Dendritic cell treated with granulocyte-macrophage colony-stimulating factor and Interleukin-4, amounts not matched to agents 40 ng/mL and 50 ng/mL, for 4 days (primary cell): ENCODE data around the gene SLC17A2.
"Not testable (repeated sequence)": the region's sequence is repeated elsewhere in the genome, so short reads cannot be mapped to it uniquely, and the experiment has no call there.

Experiments used
- H3K27ac Mint-ChIP-seq: one replicate; pipeline ENCODE4 v1.8.0; 2022; ENCODE audit warnings: mild to moderate bottlenecking, mixed read lengths
- H3K27me3 Mint-ChIP-seq: one replicate; pipeline ENCODE4 v1.8.0; 2022; ENCODE audit warnings: mild to moderate bottlenecking, mixed read lengths
- H3K36me3 Mint-ChIP-seq: one replicate; pipeline ENCODE4 v1.8.0; 2022; ENCODE audit warnings: low read depth, mixed read lengths
- H3K4me1 Mint-ChIP-seq: one replicate; pipeline ENCODE4 v1.8.0; 2022; ENCODE audit warnings: low read depth, mixed read lengths
- H3K4me3 Mint-ChIP-seq: one replicate; pipeline ENCODE4 v1.8.0; 2022; ENCODE audit warnings: mild to moderate bottlenecking, moderate library complexity, mixed read lengths
- H3K9me3 Mint-ChIP-seq: one replicate; pipeline ENCODE4 v1.8.0; 2022; ENCODE audit warnings: mixed read lengths
- intact Hi-C: fragments of 100-400 bp; cut with micrococcal nuclease; formaldehyde crosslinking; loops from one replicate; pipeline ENCODE4 v1.15.0; 2022

Gene SLC17A2

DNA sequence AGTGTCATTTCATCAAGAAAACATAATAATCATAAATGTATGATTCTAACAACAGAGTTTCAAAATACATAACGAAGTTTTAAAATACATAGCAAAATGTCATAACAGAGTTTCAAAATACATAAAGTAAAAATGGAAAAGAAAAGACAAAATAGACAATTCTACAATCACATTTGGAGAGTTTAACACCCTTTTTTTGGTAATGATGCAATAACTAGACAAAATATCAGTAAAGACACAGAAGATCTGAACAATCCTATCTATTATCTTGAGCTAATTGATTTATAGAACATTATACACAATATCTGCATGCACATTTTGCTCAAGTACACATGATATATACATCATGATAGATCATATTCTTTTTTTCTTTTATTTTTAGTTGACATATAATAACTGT is 13.4 kb upstream of the SLC17A2 start:
- H3K36me3 Mint-ChIP-seq, result no peaks in the 10 kb centered on the region
- peaks cover 7% of the 10 kb centered on the region for H3K9me3 Mint-ChIP-seq
- peaks cover 2% of the 10 kb centered on the region for H3K27me3 Mint-ChIP-seq
- H3K4me1 Mint-ChIP-seq, result no peaks in the 10 kb centered on the region
- no peak overlapping the region for H3K4me3 Mint-ChIP-seq
- intact Hi-C loops, result loop anchor here (2.0 kb wide), 2 partner anchors 155 to 223 kb away; no protein-coding TSS in a partner anchor
- no peak overlapping the region for H3K27ac Mint-ChIP-seq

DNA sequence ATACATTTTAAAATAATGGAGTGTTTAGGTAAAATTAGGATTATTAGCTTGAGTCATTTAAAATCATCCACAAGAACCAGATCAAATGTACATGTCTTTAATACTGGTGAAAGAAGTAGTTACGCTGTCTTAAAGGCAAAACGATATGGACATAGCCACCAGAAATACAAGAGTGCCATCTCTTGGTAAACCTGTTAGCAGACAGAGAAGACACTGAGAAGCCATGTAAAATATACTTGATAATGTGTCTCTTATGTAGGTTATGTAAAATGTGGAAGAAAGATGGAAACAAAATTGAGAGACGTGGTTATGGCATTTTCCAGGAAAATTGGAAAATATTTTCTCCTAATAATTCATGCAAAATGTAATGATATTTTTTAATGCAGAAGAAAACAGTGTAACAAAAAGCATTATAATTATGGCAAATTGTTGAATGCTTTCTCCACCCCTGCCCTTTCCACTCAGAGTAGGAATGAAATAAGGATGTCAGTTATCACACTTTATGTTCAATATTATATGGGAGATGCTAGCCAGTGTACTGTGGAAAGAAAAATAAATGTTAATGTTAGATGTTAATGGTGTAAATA is 12.2 kb upstream of the SLC17A2 start:
- intact Hi-C loops, result loop anchor here (2.0 kb wide), 2 partner anchors 154 to 222 kb away; no protein-coding TSS in a partner anchor
- Mint-ChIP-seq H3K4me3 (no peak overlapping the region), H3K36me3 (no peaks in the 10 kb centered on the region), H3K27ac (no peak overlapping the region), H3K9me3 (peaks cover 7% of the 10 kb centered on the region), H3K4me1 (no peaks in the 10 kb centered on the region), H3K27me3 (peaks cover 4% of the 10 kb centered on the region)

DNA sequence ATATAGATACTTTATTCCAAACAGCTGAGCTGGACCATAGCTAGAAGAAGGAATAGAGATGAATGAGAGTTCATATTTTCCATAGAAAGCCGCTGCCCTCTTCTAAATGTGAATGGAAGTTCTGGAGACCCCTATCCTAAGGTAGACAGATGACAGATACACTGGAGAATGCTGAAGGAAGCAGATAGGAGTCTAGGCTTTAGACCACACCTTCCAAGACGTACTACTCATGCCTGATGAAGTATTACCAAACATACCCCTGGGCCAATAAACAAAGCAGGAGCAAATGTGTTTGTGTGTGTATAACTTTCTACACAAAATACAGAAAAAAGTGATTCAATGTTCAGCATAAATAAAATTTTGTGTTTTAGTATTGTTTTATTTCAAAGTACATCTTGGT is 9.1 kb upstream of the SLC17A2 start:
- intact Hi-C loops, result no loop called here
- H3K36me3 Mint-ChIP-seq, result no peaks in the 10 kb centered on the region

DNA sequence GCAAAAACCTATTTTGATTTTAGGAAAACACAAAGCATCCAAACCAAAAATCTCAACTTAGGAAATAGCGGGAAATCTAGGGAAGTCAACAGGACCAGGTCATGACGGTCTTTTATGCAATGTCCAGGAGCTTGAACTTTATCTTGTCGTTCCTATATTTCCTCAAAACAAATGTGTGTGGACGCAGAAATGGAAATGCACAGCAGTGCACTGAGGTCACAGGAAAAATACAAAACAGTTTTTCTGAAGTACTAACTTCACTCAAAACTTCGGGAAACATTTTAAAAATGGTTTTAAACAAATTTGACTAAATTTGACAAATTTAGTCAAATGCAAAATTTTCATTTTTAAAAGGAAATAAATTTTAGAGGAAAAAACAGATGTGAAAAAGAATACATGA is 5.5 kb upstream of the SLC17A2 start:
- H3K27me3 Mint-ChIP-seq, result peaks cover 2% of the 10 kb centered on the region
- peaks cover 4% of the 10 kb centered on the region for H3K4me1 Mint-ChIP-seq
- no peaks in the 10 kb centered on the region for H3K36me3 Mint-ChIP-seq
- no peak overlapping the region for H3K27ac Mint-ChIP-seq
- intact Hi-C loops, result no loop called here
- no peak overlapping the region for H3K4me3 Mint-ChIP-seq
- H3K9me3 Mint-ChIP-seq, result peaks cover 5% of the 10 kb centered on the region

More for the DNA sequence above, 9.1 kb upstream of the SLC17A2 start:
- H3K4me3 Mint-ChIP-seq, result no peak overlapping the region
- H3K27me3 Mint-ChIP-seq, result peaks cover 2% of the 10 kb centered on the region
- no peaks in the 10 kb centered on the region for H3K4me1 Mint-ChIP-seq
- H3K9me3 Mint-ChIP-seq, result no peaks in the 10 kb centered on the region
- H3K27ac Mint-ChIP-seq, result no peak overlapping the region

DNA sequence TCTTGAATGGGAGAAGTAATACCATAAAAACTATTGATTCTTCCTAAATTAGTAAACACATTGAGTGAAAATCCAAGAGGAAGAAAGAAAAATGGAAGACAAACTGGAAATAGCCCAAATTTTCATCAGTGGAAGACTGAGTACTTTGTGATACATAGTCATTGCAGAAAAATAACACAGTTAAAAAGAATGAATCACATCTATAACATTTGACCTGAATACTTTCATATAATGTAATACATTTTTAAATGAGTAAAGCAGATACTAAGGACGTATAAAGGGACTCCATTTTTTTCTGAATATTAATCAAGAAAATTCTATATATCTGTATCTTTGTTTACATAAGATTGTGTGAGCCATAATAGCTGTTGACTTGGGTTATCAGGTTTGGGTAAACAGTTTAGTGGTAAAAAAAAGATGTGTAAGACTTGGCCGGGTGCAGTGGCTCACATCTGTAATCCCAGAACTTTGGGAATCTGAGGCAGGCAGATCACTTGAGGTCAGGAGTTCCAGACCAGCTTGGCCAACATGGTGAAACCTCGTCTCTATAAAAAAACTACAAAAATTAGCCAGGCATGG is 4.3 kb upstream of the SLC17A2 start:
- intact Hi-C loops, result no loop called here
- H3K27ac Mint-ChIP-seq, result no peak overlapping the region
- peaks cover 2% of the 10 kb centered on the region for H3K27me3 Mint-ChIP-seq
- H3K36me3 Mint-ChIP-seq, result no peaks in the 10 kb centered on the region
- no peak overlapping the region for H3K4me3 Mint-ChIP-seq
- peaks cover 5% of the 10 kb centered on the region for H3K4me1 Mint-ChIP-seq
- H3K9me3 Mint-ChIP-seq, result peaks cover 7% of the 10 kb centered on the region

DNA sequence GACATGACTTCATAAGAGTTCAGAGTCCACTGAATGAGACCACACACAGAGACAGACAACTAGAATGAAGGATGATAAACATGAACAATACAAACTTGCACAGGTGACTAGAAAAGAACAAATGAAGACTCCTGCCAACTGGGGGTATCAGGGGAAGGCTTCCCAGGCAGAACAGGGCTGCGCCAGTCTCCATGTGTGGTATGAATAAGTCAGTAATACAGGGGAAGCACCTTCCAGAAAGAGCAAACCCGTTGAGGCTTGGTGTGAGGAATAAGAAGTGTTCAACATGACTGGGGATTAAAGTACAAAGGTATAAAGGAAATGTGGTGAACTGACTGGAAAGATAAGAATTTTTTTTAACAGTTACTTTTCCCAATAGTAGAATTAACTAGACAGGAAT is 3.7 kb upstream of the SLC17A2 start:
- H3K27me3 Mint-ChIP-seq, result peaks cover 2% of the 10 kb centered on the region
- no peak overlapping the region for H3K27ac Mint-ChIP-seq
- H3K9me3 Mint-ChIP-seq, result peaks cover 7% of the 10 kb centered on the region
- H3K4me1 Mint-ChIP-seq, result peaks cover 5% of the 10 kb centered on the region
- H3K4me3 Mint-ChIP-seq, result no peak overlapping the region
- intact Hi-C loops, result no loop called here
- H3K36me3 Mint-ChIP-seq, result no peaks in the 10 kb centered on the region

DNA sequence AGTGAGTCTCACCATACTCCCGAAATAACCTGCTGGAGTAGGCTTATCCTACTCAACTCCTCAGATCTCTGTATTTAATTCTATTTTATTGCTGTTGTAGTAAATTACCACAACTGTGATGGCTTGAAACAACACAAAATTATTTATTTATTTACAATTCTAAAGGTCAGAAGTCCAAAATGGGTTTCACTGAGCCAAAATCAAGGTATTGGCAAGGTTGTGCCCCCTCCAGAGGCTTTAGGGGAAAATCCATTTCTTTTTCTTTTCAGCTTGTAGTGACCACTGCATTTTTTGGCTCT is 869 bp upstream of the SLC17A2 start:
- peaks cover 5% of the 10 kb centered on the region for H3K4me1 Mint-ChIP-seq
- intact Hi-C loops, result no loop called here
- H3K27ac Mint-ChIP-seq, result no peak overlapping the region
- peaks cover 7% of the 10 kb centered on the region for H3K9me3 Mint-ChIP-seq
- no peaks in the 10 kb centered on the region for H3K36me3 Mint-ChIP-seq
- no peaks in the 10 kb centered on the region for H3K27me3 Mint-ChIP-seq
- no peak overlapping the region for H3K4me3 Mint-ChIP-seq

DNA sequence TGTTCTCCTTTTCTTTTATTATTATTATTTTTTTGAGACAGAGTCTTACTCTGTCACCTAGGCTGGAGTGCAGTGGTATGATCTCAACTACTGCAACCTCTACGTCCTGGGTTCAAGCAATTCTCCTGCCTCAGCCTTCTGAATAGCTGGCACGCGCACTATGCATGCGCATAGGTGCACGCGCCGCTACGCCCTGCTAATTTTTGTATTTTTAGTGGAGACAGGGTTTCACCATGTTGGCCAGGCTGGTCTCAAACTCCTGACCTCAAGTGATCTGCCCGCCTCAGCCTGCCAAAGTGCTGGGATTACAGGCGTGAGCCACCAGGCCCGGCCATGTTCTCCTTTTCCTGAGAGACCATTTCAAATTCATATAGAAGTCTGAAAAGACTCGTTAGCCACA is 706 bp downstream of the SLC17A2 start:
- H3K4me3 Mint-ChIP-seq, H3K27me3 Mint-ChIP-seq, H3K4me1 Mint-ChIP-seq, intact Hi-C loops, H3K27ac Mint-ChIP-seq, H3K9me3 Mint-ChIP-seq, H3K36me3 Mint-ChIP-seq: not testable (repeated sequence)

DNA sequence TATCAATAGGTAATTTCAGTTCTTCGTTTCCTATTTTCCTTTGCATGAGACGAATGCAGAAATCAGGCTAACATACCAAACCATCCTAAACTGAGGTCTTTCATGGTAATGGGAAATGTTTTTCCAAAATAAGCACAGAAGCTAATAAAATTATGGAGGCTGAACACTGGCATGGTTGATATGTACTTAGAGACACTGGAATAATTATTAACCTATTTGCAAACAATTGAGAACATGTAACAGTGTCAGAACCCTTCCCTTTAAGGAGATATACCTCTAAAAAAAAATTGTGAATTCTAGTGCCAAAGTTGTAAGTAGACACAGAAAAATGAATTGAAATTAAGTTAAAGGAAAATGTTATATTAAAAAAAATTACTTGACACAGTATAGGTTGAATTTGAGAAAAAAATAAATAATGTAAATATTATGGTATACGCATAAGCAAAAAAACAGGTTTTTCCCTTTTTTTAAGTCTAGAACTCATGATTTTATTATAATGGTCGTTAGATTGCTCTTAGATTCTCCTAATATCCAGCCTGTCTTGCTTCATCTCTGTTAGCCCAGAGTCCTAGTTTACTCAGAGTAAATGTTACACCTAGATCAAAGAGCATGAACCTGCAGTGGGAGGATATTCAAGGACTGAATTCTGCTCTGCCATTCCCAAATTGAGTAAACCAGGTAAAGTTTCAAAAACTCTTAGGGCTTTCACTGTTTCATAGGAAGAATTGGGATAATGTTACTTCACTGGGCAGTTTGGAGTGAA is 1.7 kb downstream of the SLC17A2 start:
- H3K27ac Mint-ChIP-seq, result no peak overlapping the region
- H3K4me1 Mint-ChIP-seq, result peaks cover 5% of the 10 kb centered on the region
- intact Hi-C loops, result no loop called here
- H3K36me3 Mint-ChIP-seq, result no peaks in the 10 kb centered on the region
- no peaks in the 10 kb centered on the region for H3K27me3 Mint-ChIP-seq
- H3K4me3 Mint-ChIP-seq, result no peak overlapping the region
- peaks cover 7% of the 10 kb centered on the region for H3K9me3 Mint-ChIP-seq

DNA sequence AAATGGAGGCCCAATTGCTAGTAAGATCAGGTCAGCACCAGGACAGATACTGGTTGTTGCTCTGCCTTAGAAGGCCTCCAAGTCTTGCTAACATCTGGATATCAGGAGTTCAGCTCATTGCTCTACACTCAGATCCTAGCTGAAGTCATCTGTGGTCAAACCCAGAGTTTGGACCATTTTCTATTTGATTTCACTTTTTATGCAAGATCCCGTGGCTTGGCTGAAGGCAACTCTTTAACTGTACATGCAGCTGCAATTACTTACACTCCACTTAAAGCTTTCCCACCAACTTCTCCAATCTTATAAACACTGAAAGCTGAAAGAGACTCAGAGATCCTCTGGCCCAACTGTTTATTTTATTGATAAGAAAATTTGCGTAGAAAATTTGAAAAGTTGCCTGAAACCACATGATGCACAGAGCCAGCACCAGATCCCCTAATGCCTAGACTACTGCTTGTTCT is 2.7 kb downstream of the SLC17A2 start:
- intact Hi-C loops, result no loop called here
- H3K27me3 Mint-ChIP-seq, result no peaks in the 10 kb centered on the region
- H3K4me1 Mint-ChIP-seq, result peaks cover 5% of the 10 kb centered on the region

DNA sequence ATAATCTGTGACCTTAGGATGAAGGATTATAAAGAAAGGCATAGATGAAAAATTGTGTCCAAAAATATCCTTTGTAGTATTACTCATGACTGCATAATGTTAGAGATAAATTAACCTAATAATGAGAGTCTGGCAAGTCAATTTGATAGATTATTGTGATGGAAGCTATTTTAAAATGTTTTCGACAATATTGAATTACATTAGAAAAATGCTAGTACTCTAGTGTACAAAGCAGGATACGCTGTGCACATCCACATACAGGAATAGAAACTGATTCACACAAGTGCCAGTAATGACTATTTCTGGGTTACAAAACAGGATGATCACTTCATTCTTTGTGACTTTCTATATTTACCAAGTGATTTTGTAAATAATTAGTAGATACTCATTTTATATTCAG is 3.3 kb downstream of the SLC17A2 start:
- peaks cover 7% of the 10 kb centered on the region for H3K9me3 Mint-ChIP-seq

More for the DNA sequence above, 2.7 kb downstream of the SLC17A2 start:
- Mint-ChIP-seq H3K4me3 (no peak overlapping the region), H3K27ac (no peak overlapping the region), H3K36me3 (no peaks in the 10 kb centered on the region), H3K9me3 (peaks cover 7% of the 10 kb centered on the region)

DNA sequence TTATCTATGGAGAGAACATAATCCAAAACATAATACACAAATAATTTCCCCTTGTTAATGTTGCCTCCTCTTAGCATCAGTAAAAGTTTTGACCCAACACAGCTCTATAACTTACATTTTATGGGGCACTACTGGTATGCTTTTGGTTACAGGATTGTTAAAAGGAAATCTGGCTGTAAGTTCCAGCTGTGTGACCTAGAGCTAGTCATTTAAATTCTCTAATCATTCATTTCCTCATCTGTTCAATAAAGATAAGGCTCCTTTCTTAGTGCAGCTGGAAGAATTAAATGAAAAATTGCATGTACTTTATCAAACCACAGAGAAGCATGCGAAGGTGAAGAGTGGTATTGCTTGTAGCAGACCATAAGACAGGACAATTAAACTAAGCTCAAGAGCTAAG is 4.6 kb downstream of the SLC17A2 start:
- H3K36me3 Mint-ChIP-seq, result no peaks in the 10 kb centered on the region
- peaks cover under 1% of the 10 kb centered on the region for H3K4me1 Mint-ChIP-seq
- intact Hi-C loops, result no loop called here
- H3K27ac Mint-ChIP-seq, result no peak overlapping the region
- H3K27me3 Mint-ChIP-seq, result no peaks in the 10 kb centered on the region
- H3K4me3 Mint-ChIP-seq, result no peak overlapping the region
- peaks cover under 1% of the 10 kb centered on the region for H3K9me3 Mint-ChIP-seq

More for the DNA sequence above, 3.3 kb downstream of the SLC17A2 start:
- intact Hi-C loops, result no loop called here
- Mint-ChIP-seq H3K27me3 (no peaks in the 10 kb centered on the region), H3K4me3 (no peak overlapping the region), H3K27ac (no peak overlapping the region), H3K4me1 (peaks cover 5% of the 10 kb centered on the region), H3K36me3 (no peaks in the 10 kb centered on the region)

DNA sequence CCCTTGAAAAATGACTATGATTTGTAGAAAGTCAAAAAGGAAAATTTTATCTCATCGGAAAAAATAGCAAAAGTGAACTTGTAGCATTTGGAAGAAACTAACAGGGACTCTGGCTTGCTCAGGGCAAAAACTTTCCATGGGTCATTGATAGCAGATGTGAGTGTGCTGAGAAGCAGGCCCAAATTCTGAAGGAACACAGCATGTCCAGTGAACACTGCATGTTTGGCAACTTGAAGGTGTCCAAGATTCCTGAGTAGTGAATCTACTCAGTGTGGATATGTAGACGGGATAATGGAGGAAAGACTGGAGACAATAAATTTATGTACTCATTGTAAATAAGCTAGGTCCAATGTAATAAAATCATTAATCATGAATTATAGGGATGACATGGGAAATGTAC is 8.2 kb downstream of the SLC17A2 start:
- H3K9me3 Mint-ChIP-seq, result no peaks in the 10 kb centered on the region
- H3K27me3 Mint-ChIP-seq, result no peaks in the 10 kb centered on the region
- H3K27ac Mint-ChIP-seq, result no peak overlapping the region
- H3K4me3 Mint-ChIP-seq, result no peak overlapping the region
- intact Hi-C loops, result no loop called here
- no peaks in the 10 kb centered on the region for H3K36me3 Mint-ChIP-seq
- no peaks in the 10 kb centered on the region for H3K4me1 Mint-ChIP-seq

DNA sequence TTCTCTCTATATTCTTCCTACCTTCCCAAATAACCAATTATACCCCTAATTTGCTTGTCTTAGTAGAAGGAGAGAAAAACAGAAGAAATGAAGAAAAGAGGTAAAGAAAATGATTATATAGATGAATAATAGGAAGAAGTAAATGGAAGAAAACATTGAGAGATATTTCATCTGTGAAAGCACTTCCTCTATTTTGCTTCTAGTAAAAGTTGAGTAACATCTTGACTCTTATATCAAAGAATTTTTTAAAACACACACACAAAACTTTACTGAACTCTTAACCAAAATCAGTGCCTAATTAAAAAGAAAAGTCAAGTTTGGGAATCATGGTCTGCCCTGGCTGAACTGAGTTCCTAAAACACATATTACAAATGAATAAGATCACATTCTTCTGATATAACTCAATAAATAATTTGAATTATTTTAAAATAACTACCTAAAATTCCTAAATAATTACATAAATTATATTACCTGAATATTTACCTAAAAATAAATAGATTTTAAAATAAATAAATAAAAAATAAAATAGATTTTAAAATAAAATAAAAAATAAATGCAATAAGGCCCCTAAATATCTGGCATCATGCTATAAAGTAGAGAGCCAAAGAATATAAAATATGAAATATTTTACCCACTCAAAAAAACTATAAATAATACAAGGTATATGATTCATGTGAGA is 8.8 kb downstream of the SLC17A2 start:
- no peaks in the 10 kb centered on the region for H3K27me3 Mint-ChIP-seq
- H3K36me3 Mint-ChIP-seq, result no peaks in the 10 kb centered on the region
- no peaks in the 10 kb centered on the region for H3K9me3 Mint-ChIP-seq
- no peak overlapping the region for H3K27ac Mint-ChIP-seq
- no peak overlapping the region for H3K4me3 Mint-ChIP-seq
- H3K4me1 Mint-ChIP-seq, result no peaks in the 10 kb centered on the region
- intact Hi-C loops, result no loop called here
